DOHH2 (cell line): ENCODE data around the gene KLHL36.

Experiments
- CTCF ChIP-seq: fragments of 200-600 bp; sonication (generic); IDR thresholded peaks from one replicate; pipeline ENCODE4 v1.5.1; 2014; ENCODE audit warnings: antibody characterized with exemption, mild to moderate bottlenecking, low read depth, low read length; ENCODE audit not compliant: poor library complexity, severe bottlenecking
- EZH2phosphoT487 ChIP-seq: fragments of 200-600 bp; sonication (generic); IDR thresholded peaks from 2 replicates; pipeline ENCODE4 v1.6.1; 2017; ENCODE audit warnings: borderline replicate concordance, mild to moderate bottlenecking, antibody characterized with exemption, low read length, moderate library complexity, mixed read lengths

- TF ChIP-seq CTCF (no peak), EZH2phosphoT487 (no peak)
These were observed 33.1 kb upstream of the KLHL36 start for GRCh38 chr16:84614968-84615813.
